GM12878 (cell line): ENCODE measurements around the gene WTIP. TPM values are rescaled to one million over a fixed set of nuclear protein-coding genes. Genes with fewer than 3 reads are reported as not detected.

Experiments used
- ATAC-seq: fragments of 200-7000 bp; cut with Tn5 transposase; 3 replicates; pipeline ENCODE4 v1.9.1; 2020; ENCODE audit warnings: mild to moderate bottlenecking, moderate library complexity
- BruUV-seq: library from RNA; stranded (reverse); fragments of 400-500 nt; replicated peaks from 2 replicates; lab custom pipeline; 2021; lab: Mats Ljungman, UMichigan
- CTCF ChIA-PET: fragments of 300-600 bp; sonication (Branson Sonifier 250); formaldehyde crosslinking; extraction: SDS; loops from one replicate; lab custom pipeline; 2021; ENCODE audit warnings: inconsistent platforms; lab: Yijun Ruan, JAX
- POLR2A ChIA-PET: fragments of 350-600 bp; formaldehyde crosslinking; extraction: SDS; loops from one replicate; lab custom pipeline; 2021; ENCODE audit warnings: inconsistent platforms; lab: Charles Lee
- RAD21 ChIA-PET: fragments of 300-600 bp; sonication (Branson Sonifier 250); formaldehyde crosslinking; loops from one replicate; lab custom pipeline; 2023; ENCODE audit warnings: antibody characterized with exemption; ENCODE audit not compliant: unreplicated experiment; lab: Charles Lee
- SMC1A ChIA-PET: fragments of 300-600 bp; sonication (Branson Sonifier 250); formaldehyde crosslinking; loops from one replicate; lab custom pipeline; 2023; ENCODE audit not compliant: unreplicated experiment, uncharacterized antibody; lab: Charles Lee
- DNase-seq: peaks from one replicate; pipeline ENCODE4 v3.0.0-alpha.2; 2011; ENCODE audit warnings: low read depth, low spot score
- FAIRE-seq: peaks from 3 replicates; lab custom pipeline; 2011; peaks lifted over from hg19 to GRCh38; lab: Jason Lieb, UNC
- H2AFZ ChIP-seq: 2 replicates; pipeline ENCODE4 v1.6.0; 2011; ENCODE audit warnings: low read depth, low read length, control low read depth; ENCODE audit not compliant: control insufficient read depth
- H3K27ac ChIP-seq: 2 replicates; pipeline ENCODE4 v1.5.1; 2011; ENCODE audit warnings: control low read depth; ENCODE audit not compliant: control insufficient read depth, insufficient read depth
- H3K27me3 ChIP-seq, 2 experiments: replicated peaks in 1 of 2; 2 replicates each; pipeline versions ENCODE4 v1.6.0 to v1.6.1; 2011; ENCODE audit warnings: low read length in 1 of 2; ENCODE audit not compliant: control insufficient read depth in 2 of 2, insufficient read depth in 2 of 2
- H3K36me3 ChIP-seq, 2 experiments: 2 replicates each; pipeline ENCODE4 v1.5.1; 2011; ENCODE audit warnings: low read length in 1 of 2; ENCODE audit not compliant: control insufficient read depth in 2 of 2, insufficient read depth in 2 of 2
- H3K4me1 ChIP-seq: 2 replicates; pipeline ENCODE4 v1.6.1; 2011; ENCODE audit warnings: mild to moderate bottlenecking, low read length, moderate library complexity, mixed read lengths; ENCODE audit not compliant: control insufficient read depth, insufficient read depth
- H3K4me2 ChIP-seq: 2 replicates; pipeline ENCODE4 v1.6.0; 2011; ENCODE audit warnings: control low read depth; ENCODE audit not compliant: control insufficient read depth, insufficient read depth
- H3K4me3 ChIP-seq: fragments of 200-600 bp; sonication (generic); 2 replicates; pipeline ENCODE4 v1.5.1; 2016
- H3K79me2 ChIP-seq: 2 replicates; pipeline ENCODE4 v1.6.0; 2011; ENCODE audit warnings: low read length; ENCODE audit not compliant: control insufficient read depth, insufficient read depth
- H3K9ac ChIP-seq: 2 replicates; pipeline ENCODE4 v1.8.0; 2011; ENCODE audit warnings: low read length, control low read depth, mixed read lengths; ENCODE audit not compliant: control insufficient read depth, insufficient read depth
- H3K9me3 ChIP-seq: replicated peaks from 3 replicates; pipeline ENCODE4 v1.5.1; 2011; ENCODE audit warnings: mild to moderate bottlenecking, low read length; ENCODE audit not compliant: control insufficient read depth, insufficient read depth
- H4K20me1 ChIP-seq: 2 replicates; pipeline ENCODE4 v1.6.0; 2011; ENCODE audit not compliant: control insufficient read depth, insufficient read depth
- ASH2L ChIP-seq: fragments of 300-600, 200-600 bp; sonication (generic); IDR thresholded peaks from 2 replicates; pipeline ENCODE4 v1.6.1; 2017; ENCODE audit warnings: low read depth, mild to moderate bottlenecking, borderline replicate concordance
- BACH1 ChIP-seq: fragments of 450-650 bp; IDR thresholded peaks from 2 replicates; pipeline ENCODE4 v1.6.1; 2017; ENCODE audit warnings: mild to moderate bottlenecking, borderline replicate concordance
- CBX5 ChIP-seq: sonication (generic); IDR thresholded peaks from 2 replicates; pipeline ENCODE4 v1.6.1; 2016; ENCODE audit warnings: low read depth, moderate library complexity, mild to moderate bottlenecking, inconsistent platforms
- EP300 ChIP-seq, 2 experiments: fragments of 150-350 bp in 1 of 2; IDR thresholded peaks; 2 replicates each; pipeline ENCODE4 v1.6.1; 2011 to 2012; ENCODE audit warnings: low read depth in 2 of 2, low read length in 2 of 2, borderline replicate concordance in 1 of 2, improper control_type of control experiment in 1 of 2, inconsistent platforms in 1 of 2; ENCODE audit not compliant: control insufficient read depth in 1 of 2
- GATAD2B ChIP-seq: fragments of 450-650 bp; conservative IDR thresholded peaks from 2 replicates; pipeline ENCODE4 v1.6.1; 2017; ENCODE audit warnings: low read depth, mild to moderate bottlenecking, moderate library complexity
- IKZF1 ChIP-seq: fragments of 450-650 bp; conservative IDR thresholded peaks from 2 replicates; pipeline ENCODE4 v1.6.1; 2017; ENCODE audit warnings: antibody characterized with exemption, mild to moderate bottlenecking
- MEF2B ChIP-seq: fragments of 450-650 bp; IDR thresholded peaks from 2 replicates; pipeline ENCODE4 v1.6.1; 2018; ENCODE audit warnings: mild to moderate bottlenecking, moderate library complexity; ENCODE audit not compliant: partially characterized antibody, poor library complexity, severe bottlenecking
- NFIC ChIP-seq: IDR thresholded peaks from 2 replicates; pipeline ENCODE4 v1.6.1; 2012; ENCODE audit warnings: low read depth, mild to moderate bottlenecking, inconsistent platforms, low read length, moderate library complexity
- PML ChIP-seq: IDR thresholded peaks from 2 replicates; pipeline ENCODE4 v1.6.1; 2012; ENCODE audit warnings: low read length, inconsistent platforms
- RAD51 ChIP-seq: fragments of 450-650 bp; IDR thresholded peaks from 2 replicates; pipeline ENCODE4 v1.6.1; 2016; ENCODE audit warnings: moderate library complexity, mild to moderate bottlenecking, inconsistent platforms
- ZSCAN29 ChIP-seq: fragments of 450-650 bp; IDR thresholded peaks from 2 replicates; pipeline ENCODE4 v1.6.1; 2017; ENCODE audit warnings: mild to moderate bottlenecking, moderate library complexity
- WGBS: methylation state at CpG from one replicate; pipeline ENCODE4 v1.1.6; 2016; ENCODE audit warnings: low lambda C conversion rate; ENCODE audit not compliant: insufficient replicate concordance, insufficient coverage; ENCODE audit errors: missing lambda C conversion rate; 5-methylcytosine and 5-hydroxymethylcytosine counted together
- in situ Hi-C: fragments of 300-500 bp; cut with MboI; formaldehyde crosslinking; loops from 9 replicates; pipeline ENCODE4 v1.14.3; 2018; ENCODE audit warnings: mixed read lengths
- intact Hi-C: fragments of 100-400 bp; cut with micrococcal nuclease; formaldehyde crosslinking; loops from one replicate; pipeline ENCODE4 v1.14.2; 2022; ENCODE audit not compliant: unreplicated experiment
- polyA plus RNA-seq, 11 experiments: library from polyadenylated mRNA; depleted of rRNA in 4 of 11; unstranded in 6 of 11; stranded (reverse) in 5 of 11; fragments of >200 nt; fragmentation: Nextera tagmentation in 4 of 11; fragmentation: Illumina TruSeq in 1 of 11; extraction: Ambion mirVana in 4 of 11; extraction: Trizol in 1 of 11; gene quantifications; 1 replicate in 1 of 11; 2 replicates in 10 of 11; pipeline versions ENCODE4 v1.2.1 to v1.2.3, GENCODE V29; 2011 to 2016; ENCODE audit warnings: inconsistent platforms in 2 of 11, missing spikeins in 2 of 11, low read depth in 1 of 11
- total RNA-seq, 4 experiments: library from RNA; depleted of rRNA in 3 of 4; stranded (reverse); fragments of >200 nt in 3 of 4; fragmentation: Illumina TruSeq in 1 of 4; extraction: Trizol in 1 of 4; gene quantifications; 2 replicates each; pipeline versions ENCODE4 v1.2.1 to v1.2.3, GENCODE V29; 2013 to 2021
- TF ChIP-seq, protein P1 (sequence below): fragments of 450-650 bp; conservative IDR thresholded peaks from 2 replicates; pipeline ENCODE4 v1.6.1; 2017; ENCODE audit warnings: mild to moderate bottlenecking, moderate library complexity
- TF ChIP-seq, protein P2 (sequence below): IDR thresholded peaks from 2 replicates; pipeline ENCODE4 v1.6.1; 2012; ENCODE audit warnings: low read length, inconsistent platforms
- TF ChIP-seq, protein P3 (sequence below): fragments of 450-650 bp; IDR thresholded peaks from 2 replicates; pipeline ENCODE4 v1.6.1; 2017; ENCODE audit warnings: low read depth, mild to moderate bottlenecking, moderate library complexity

WTIP gene
- total and polyA plus RNA-seq, 10 of the 15 experiments (the other 5 are each of a cell fraction or from before 2014, with no cell fraction given) = 0.06 to 0.77 (median 0.17) TPM; not detected in 2

- TF ChIP-seq, protein P1, sequence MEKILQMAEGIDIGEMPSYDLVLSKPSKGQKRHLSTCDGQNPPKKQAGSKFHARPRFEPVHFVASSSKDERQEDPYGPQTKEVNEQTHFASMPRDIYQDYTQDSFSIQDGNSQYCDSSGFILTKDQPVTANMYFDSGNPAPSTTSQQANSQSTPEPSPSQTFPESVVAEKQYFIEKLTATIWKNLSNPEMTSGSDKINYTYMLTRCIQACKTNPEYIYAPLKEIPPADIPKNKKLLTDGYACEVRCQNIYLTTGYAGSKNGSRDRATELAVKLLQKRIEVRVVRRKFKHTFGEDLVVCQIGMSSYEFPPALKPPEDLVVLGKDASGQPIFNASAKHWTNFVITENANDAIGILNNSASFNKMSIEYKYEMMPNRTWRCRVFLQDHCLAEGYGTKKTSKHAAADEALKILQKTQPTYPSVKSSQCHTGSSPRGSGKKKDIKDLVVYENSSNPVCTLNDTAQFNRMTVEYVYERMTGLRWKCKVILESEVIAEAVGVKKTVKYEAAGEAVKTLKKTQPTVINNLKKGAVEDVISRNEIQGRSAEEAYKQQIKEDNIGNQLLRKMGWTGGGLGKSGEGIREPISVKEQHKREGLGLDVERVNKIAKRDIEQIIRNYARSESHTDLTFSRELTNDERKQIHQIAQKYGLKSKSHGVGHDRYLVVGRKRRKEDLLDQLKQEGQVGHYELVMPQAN = no peak
Measured at GRCh38 chr19:34507414-34508067, 26.0 kb downstream of the WTIP start (continued).

DNA sequence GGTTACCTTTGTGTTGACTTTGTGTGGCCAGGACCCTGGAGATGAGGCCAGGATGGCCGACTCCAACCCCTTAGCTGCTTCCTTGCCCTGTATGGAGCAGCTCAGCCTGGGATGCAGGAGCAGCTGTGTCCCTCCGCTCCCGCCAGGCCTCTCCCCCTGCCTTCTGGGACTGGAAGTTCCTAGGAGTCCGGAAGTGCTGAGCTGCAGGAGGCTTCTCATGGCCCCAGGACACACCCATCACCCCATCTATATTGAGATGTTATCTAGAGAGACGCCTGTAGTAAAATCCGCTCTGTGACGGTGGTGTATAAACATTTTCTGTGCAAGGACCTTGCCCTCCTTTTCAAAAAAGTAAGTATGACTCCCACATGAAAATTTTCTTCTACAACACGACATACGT lies 27.0 kb downstream of the WTIP start:
- RAD21 ChIA-PET = no interaction called here
- Histone ChIP-seq H3K79me2 (no peaks in the 10 kb centered on the region), H3K4me3 (no peak overlapping the region), H3K4me2 (no peak overlapping the region), H3K27me3 (no peaks in the 10 kb centered on the region), H3K9me3 (no peaks in the 10 kb centered on the region; the same call in 2 of the 3 replicates), H4K20me1 (no peaks in the 10 kb centered on the region), H2AFZ (no peak overlapping the region), H3K4me1 (no peaks in the 10 kb centered on the region), H3K27ac (no peak overlapping the region), H3K9ac (no peak overlapping the region), H3K36me3 (no peaks in the 10 kb centered on the region)
- POLR2A ChIA-PET = no interaction called here
- SMC1A ChIA-PET = no interaction called here
- no peak for FAIRE-seq
- in situ Hi-C loops = no loop called here
- intact Hi-C loops = no loop called here
- ATAC-seq = no peak
- DNase-seq = no peak
- CTCF ChIA-PET = interaction anchor here (0.9 to 1.2 kb wide), 2 partner anchors 13 to 38 kb away, joined by 3 to 4 read pairs; no protein-coding TSS in a partner anchor
- no TSS peak for BruUV-seq
- 33% methylated on average over 9 of the region's 9 CpGs for WGBS
- TF ChIP-seq ASH2L = no peak
- TF ChIP-seq PML = no peak
- TF ChIP-seq MEF2B = no peak
- no peak for TF ChIP-seq ZSCAN29
- TF ChIP-seq, protein P2, sequence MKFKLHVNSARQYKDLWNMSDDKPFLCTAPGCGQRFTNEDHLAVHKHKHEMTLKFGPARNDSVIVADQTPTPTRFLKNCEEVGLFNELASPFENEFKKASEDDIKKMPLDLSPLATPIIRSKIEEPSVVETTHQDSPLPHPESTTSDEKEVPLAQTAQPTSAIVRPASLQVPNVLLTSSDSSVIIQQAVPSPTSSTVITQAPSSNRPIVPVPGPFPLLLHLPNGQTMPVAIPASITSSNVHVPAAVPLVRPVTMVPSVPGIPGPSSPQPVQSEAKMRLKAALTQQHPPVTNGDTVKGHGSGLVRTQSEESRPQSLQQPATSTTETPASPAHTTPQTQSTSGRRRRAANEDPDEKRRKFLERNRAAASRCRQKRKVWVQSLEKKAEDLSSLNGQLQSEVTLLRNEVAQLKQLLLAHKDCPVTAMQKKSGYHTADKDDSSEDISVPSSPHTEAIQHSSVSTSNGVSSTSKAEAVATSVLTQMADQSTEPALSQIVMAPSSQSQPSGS = no peak
- TF ChIP-seq, protein P3, sequence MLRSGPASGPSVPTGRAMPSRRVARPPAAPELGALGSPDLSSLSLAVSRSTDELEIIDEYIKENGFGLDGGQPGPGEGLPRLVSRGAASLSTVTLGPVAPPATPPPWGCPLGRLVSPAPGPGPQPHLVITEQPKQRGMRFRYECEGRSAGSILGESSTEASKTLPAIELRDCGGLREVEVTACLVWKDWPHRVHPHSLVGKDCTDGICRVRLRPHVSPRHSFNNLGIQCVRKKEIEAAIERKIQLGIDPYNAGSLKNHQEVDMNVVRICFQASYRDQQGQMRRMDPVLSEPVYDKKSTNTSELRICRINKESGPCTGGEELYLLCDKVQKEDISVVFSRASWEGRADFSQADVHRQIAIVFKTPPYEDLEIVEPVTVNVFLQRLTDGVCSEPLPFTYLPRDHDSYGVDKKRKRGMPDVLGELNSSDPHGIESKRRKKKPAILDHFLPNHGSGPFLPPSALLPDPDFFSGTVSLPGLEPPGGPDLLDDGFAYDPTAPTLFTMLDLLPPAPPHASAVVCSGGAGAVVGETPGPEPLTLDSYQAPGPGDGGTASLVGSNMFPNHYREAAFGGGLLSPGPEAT = no peak
- TF ChIP-seq CBX5 = no peak
- TF ChIP-seq GATAD2B = no peak
- no peak for TF ChIP-seq BACH1
- TF ChIP-seq IKZF1 = no peak
- TF ChIP-seq NFIC = no peak
- no peak for TF ChIP-seq EP300 (IDR thresholded peaks at IDR 0.05; ENCODE audit: borderline replicate concordance in 1 of 2, control insufficient read depth in 1 of 2, low read depth in 2 of 2, low read length in 2 of 2)
- no peak for TF ChIP-seq RAD51
